Nephron progenitor cell (in vitro differentiated cells): ENCODE results near the gene S100A5.
"Not testable (repeated sequence)": the region's sequence is repeated elsewhere in the genome, so short reads cannot be mapped to it uniquely, and the experiment has no call there.

ENCODE experiments used
- DNase-seq: peaks from one replicate; pipeline ENCODE4 v3.0.0; 2021
- H3K27ac Mint-ChIP-seq: 2 replicates; pipeline ENCODE4 v1.8.0; 2021; ENCODE audit warnings: mild to moderate bottlenecking, moderate library complexity, mixed read lengths
- H3K27me3 Mint-ChIP-seq: 2 replicates; pipeline ENCODE4 v1.8.0; 2021; ENCODE audit warnings: mild to moderate bottlenecking, low read depth, mixed read lengths; ENCODE audit not compliant: poor library complexity
- H3K36me3 Mint-ChIP-seq: 2 replicates; pipeline ENCODE4 v1.8.0; 2021; ENCODE audit warnings: low read depth, mixed read lengths
- H3K4me1 Mint-ChIP-seq: 2 replicates; pipeline ENCODE4 v1.8.0; 2021; ENCODE audit warnings: mixed read lengths
- H3K4me3 Mint-ChIP-seq: 2 replicates; pipeline ENCODE4 v1.8.0; 2021; ENCODE audit warnings: mild to moderate bottlenecking, moderate library complexity, mixed read lengths
- H3K9me3 Mint-ChIP-seq: 2 replicates; pipeline ENCODE4 v1.8.0; 2021; ENCODE audit warnings: mild to moderate bottlenecking, moderate library complexity, mixed read lengths
- TF ChIP-seq, protein P1 (sequence below): fragments of 200-600 bp; sonication (generic); IDR thresholded peaks from 2 replicates; pipeline ENCODE4 v1.5.0; 2021; ENCODE audit warnings: antibody characterized with exemption

The S100A5 gene, protein sequence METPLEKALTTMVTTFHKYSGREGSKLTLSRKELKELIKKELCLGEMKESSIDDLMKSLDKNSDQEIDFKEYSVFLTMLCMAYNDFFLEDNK

DNA sequence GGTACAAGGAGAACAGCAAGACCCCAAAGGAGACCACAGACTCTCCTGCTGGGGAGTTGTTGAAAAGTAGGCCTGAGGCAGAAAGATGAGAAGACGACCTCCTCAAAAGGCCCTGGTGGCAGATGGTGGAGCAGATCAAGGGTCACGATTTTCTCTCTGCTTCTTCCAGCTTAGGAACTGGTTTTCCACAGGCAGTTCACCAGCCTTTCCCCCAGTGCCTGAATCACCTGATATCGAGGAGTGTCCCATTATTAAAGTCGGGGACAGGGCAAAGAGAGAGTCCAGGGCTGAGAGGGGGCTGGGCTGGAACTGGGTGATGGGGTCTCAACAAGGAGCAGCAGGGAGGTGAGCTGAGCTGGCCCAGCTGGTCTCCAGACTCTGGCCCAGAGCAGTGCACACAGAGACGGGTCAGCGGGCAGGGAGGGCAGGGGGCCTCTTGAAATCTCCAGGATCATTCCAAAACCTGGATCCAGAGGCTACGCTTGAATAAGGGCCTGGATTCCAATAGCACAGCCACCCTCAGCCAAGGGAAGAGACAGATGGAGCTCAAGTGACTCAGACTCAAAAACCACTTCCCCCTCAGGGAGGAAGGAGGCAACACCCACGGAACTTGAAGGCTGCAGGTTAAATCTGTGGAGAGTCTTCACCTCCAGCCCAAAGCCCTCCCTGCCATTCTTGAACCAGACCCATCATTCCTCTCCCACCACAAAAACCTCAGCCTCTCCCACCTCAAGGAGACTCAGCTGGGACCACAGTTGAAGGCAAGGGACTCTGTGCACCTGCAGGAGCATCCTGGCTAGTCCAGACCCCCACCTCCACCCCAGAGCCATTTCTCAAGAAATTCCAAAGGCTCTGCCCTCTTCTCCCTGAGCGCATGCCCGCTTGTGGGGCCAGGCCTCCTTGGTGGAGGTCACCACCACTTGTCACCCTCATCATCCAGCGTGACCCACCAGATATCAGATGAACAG lies at the start of gene S100A5:
TSS of gene S100A5 (minus strand) at position 541 of the 968 bp plus-strand sequence. CDS start 743 bp downstream, outside the sequence.
- H3K9me3 Mint-ChIP-seq: no peaks in the 10 kb centered on the region
- TF ChIP-seq, protein P1, sequence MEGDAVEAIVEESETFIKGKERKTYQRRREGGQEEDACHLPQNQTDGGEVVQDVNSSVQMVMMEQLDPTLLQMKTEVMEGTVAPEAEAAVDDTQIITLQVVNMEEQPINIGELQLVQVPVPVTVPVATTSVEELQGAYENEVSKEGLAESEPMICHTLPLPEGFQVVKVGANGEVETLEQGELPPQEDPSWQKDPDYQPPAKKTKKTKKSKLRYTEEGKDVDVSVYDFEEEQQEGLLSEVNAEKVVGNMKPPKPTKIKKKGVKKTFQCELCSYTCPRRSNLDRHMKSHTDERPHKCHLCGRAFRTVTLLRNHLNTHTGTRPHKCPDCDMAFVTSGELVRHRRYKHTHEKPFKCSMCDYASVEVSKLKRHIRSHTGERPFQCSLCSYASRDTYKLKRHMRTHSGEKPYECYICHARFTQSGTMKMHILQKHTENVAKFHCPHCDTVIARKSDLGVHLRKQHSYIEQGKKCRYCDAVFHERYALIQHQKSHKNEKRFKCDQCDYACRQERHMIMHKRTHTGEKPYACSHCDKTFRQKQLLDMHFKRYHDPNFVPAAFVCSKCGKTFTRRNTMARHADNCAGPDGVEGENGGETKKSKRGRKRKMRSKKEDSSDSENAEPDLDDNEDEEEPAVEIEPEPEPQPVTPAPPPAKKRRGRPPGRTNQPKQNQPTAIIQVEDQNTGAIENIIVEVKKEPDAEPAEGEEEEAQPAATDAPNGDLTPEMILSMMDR: no peak
- no peaks in the 10 kb centered on the region for H3K36me3 Mint-ChIP-seq
- H3K27me3 Mint-ChIP-seq: peaks cover 8% of the 10 kb centered on the region
- DNase-seq: no peak
- H3K4me3 Mint-ChIP-seq: no peak within 1 kb of the TSS
- H3K27ac Mint-ChIP-seq: peak within 1 kb of the TSS; percentile 95
- peaks cover 91% of the 10 kb centered on the region for H3K4me1 Mint-ChIP-seq

DNA sequence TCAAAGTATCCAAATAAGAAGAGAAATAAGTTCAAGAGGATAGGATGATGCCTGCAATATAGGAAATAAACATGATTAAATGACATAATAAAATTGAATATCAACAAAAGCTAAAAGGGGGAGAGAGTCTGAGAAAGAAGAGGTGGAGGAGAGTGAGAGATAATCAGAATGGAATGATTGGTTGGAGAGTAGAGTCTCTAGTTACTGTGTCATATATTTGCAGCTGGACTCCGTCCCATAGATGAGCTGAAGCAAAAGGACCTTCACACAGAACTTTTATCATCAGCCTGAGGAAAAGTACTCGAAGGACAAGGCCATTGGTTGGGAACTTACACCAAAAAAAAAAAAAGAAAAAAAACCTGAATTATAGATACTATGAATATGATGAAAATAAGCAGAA lies 47.7 kb upstream of the S100A5 start:
- H3K4me3 Mint-ChIP-seq: no peak overlapping the region
- no peak for DNase-seq
- peaks cover 48% of the 10 kb centered on the region for H3K4me1 Mint-ChIP-seq
- H3K27ac Mint-ChIP-seq: no peak overlapping the region
- peaks cover 9% of the 10 kb centered on the region for H3K27me3 Mint-ChIP-seq
- TF ChIP-seq, protein P1: no peak
- no peaks in the 10 kb centered on the region for H3K9me3 Mint-ChIP-seq
- H3K36me3 Mint-ChIP-seq: no peaks in the 10 kb centered on the region

- not testable (repeated sequence) for H3K9me3 Mint-ChIP-seq, H3K27me3 Mint-ChIP-seq, DNase-seq, H3K4me3 Mint-ChIP-seq, H3K36me3 Mint-ChIP-seq
- Mint-ChIP-seq H3K4me1 (peaks cover 49% of the 10 kb centered on the region), H3K27ac (peak overlapping the region; percentile 50)
Observed at GRCh38 chr1:153588033-153588432, 47.3 kb upstream of the S100A5 start.

- Mint-ChIP-seq H3K36me3 (no peaks in the 10 kb centered on the region), H3K27me3 (peaks cover 9% of the 10 kb centered on the region), H3K9me3 (no peaks in the 10 kb centered on the region), H3K27ac (no peak overlapping the region), H3K4me1 (peaks cover 42% of the 10 kb centered on the region), H3K4me3 (no peak overlapping the region)
- TF ChIP-seq, protein P1: no peak
- no peak for DNase-seq
Observed at GRCh38 chr1:153587314-153587713, 46.6 kb upstream of the S100A5 start.

- TF ChIP-seq, protein P1: no peak
- Mint-ChIP-seq H3K4me1 (peaks cover 42% of the 10 kb centered on the region), H3K27me3 (peaks cover 9% of the 10 kb centered on the region), H3K36me3 (no peaks in the 10 kb centered on the region), H3K4me3 (no peak overlapping the region), H3K27ac (peak overlapping the region; percentile 94), H3K9me3 (no peaks in the 10 kb centered on the region)
- DNase-seq: no peak
Observed at GRCh38 chr1:153586347-153586746, 45.6 kb upstream of the S100A5 start.

DNA sequence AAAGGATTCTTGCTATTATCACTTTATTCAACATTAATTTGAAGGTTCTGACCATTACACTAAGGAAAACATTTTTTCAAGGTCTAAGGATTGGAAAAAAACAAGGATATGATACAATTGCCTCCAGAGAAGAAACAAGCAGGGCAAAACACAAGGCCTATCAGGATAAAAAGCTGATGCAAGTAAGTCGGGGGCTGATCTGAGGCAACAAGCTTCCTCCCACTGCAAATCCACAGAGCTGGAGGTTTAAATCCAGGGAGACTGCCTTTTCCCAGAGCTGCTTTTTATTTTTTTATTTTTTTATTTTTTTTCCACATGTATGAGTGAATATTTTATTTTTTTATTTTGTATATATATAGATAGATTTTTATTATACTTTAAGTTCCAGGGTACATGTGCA lies 44.3 kb upstream of the S100A5 start:
- no peak overlapping the region for H3K27ac Mint-ChIP-seq
- H3K9me3 Mint-ChIP-seq: no peaks in the 10 kb centered on the region
- H3K4me3 Mint-ChIP-seq: no peak overlapping the region
- peaks cover 9% of the 10 kb centered on the region for H3K27me3 Mint-ChIP-seq
- TF ChIP-seq, protein P1: no peak
- no peaks in the 10 kb centered on the region for H3K36me3 Mint-ChIP-seq
- H3K4me1 Mint-ChIP-seq: peaks cover 42% of the 10 kb centered on the region
- DNase-seq: no peak
